ENCODE results near the gene ZBTB25.

DNA sequence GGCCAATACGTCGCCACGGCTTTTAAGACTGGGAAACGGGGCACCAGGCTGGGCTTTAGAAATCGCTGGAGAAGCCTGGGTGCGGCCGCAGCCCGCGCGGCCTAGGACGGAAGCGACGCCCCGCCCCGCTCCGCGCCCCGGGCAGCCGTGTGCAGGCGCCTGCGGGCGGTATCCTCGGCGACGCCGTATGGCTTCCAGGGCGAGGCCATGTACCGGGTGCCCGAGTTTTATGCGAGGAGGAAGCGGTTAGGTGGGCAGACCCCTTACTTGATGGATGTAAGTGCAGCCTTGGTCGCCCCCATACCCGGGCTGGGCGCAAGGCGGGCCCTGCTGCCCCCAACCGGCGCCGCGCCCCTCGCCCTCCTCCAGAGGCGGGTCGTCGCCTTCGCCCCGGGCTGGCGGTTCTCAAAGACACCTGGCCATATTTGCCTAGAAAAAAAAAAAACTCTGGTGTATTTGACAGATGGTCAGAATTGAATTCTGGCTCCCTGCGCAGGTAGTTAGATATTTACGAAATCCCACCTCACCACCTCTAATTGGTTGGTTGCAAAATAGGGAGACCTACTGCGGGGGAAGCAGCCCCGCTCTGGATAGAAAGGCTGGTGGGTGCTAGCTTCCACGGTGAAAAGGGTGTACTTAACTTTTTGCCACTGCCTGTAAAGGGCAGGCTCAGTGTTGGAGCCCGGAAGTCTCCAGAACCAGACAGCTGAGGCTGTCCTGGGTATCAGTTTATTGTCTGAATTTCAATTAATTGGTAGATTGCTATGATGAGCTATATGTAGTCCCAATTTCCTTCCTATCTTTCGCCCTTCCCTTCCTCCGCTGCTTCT lies 46.4 kb upstream of the ZBTB25 start, which contains the start of gene PPP1R36:
- TF ChIP-seq YY1 (IDR thresholded peaks at IDR 0.05; ENCODE audit: low read depth) (no peak), EP300 (IDR thresholded peaks at IDR 0.05; ENCODE audit: borderline replicate concordance) (no peak), CREB1 (IDR thresholded peaks at IDR 0.05; ENCODE audit: low read depth) (no peak), RAD21 (IDR thresholded peaks at IDR 0.05; ENCODE audit: low read depth) (no peak), TEAD4 (IDR thresholded peaks at IDR 0.05) (no peak), REST (IDR thresholded peaks at IDR 0.05; ENCODE audit: low read depth) (no peak), FOXM1 (IDR thresholded peaks at IDR 0.05; ENCODE audit: borderline replicate concordance, low read depth) (no peak), TAF1 (IDR thresholded peaks at IDR 0.05; ENCODE audit: low read depth) (no peak), CEBPB (IDR thresholded peaks at IDR 0.05) (no peak), NFIC (IDR thresholded peaks at IDR 0.05) (no peak), TCF12 (IDR thresholded peaks at IDR 0.05; ENCODE audit: low read depth) (no peak)
- TF ChIP-seq, protein P1, sequence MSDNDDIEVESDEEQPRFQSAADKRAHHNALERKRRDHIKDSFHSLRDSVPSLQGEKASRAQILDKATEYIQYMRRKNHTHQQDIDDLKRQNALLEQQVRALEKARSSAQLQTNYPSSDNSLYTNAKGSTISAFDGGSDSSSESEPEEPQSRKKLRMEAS (IDR thresholded peaks at IDR 0.05): no peak

Measured in Ishikawa (cell line).